Measurements from ENCODE around the gene DNLZ.
A peak's percentile ranks its signal among the peaks of the same experiment; 100 is the strongest.

DNLZ gene

DNA sequence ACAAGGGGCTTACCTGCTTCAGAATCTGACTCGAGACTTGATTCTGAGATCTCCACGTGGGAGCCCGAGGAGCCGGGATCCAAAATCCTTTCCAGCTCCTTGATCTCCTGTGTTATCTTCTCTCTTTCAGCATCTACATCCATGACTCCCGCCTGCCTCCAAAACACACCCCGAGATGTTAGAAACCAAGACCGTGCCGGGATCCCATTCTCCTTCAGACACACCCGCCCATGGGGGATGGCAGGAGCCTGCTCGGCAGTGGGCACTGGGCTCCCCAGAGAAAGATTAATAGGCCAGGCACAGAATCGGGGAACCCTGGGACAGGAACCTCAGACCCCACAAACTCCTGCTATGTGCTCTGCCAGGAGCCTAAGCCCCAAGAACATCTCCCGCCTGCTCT is 34.7 kb upstream of the DNLZ start:
- no peak for DNase-seq
- intact Hi-C loops (cut with DNase I) = no loop called here

DNA sequence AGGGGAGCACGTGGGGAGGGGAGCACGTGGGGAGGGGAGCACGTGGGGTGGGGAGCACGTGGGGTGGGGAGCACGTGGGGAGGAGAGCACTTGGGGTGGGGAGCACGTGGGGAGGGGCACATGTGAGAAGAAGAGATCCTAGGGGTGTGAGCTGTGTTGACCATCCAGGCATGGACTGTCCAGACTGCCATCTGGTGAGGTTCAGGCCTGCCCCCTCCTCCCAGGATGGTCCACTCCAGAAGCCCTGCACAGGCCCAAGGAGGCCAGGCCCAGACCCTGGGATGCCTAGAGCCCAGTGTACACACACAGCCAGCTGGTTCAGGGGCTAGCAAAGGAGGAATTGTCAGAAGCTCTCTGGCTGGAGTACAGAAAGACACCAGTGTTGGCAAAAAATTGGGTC is 34.1 kb upstream of the DNLZ start:
- no peak for DNase-seq
- intact Hi-C loops (cut with DNase I) = no loop called here

DNA sequence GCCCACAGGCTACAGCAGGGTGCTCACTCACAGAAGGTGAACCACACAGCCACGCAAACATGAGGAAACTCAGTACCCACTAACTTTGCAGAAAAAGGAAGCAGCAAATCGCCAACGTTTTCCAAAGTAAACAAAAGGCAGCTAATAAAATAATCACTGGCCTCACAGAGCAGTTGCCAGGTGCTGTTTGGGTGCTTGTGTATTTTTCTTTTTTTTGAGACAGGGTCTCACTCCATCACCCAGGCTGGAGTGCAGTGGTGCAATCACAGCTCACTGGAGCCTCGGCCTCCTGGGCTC is 32.6 kb upstream of the DNLZ start:
- intact Hi-C loops (cut with DNase I) = no loop called here
- no peak for DNase-seq

DNA sequence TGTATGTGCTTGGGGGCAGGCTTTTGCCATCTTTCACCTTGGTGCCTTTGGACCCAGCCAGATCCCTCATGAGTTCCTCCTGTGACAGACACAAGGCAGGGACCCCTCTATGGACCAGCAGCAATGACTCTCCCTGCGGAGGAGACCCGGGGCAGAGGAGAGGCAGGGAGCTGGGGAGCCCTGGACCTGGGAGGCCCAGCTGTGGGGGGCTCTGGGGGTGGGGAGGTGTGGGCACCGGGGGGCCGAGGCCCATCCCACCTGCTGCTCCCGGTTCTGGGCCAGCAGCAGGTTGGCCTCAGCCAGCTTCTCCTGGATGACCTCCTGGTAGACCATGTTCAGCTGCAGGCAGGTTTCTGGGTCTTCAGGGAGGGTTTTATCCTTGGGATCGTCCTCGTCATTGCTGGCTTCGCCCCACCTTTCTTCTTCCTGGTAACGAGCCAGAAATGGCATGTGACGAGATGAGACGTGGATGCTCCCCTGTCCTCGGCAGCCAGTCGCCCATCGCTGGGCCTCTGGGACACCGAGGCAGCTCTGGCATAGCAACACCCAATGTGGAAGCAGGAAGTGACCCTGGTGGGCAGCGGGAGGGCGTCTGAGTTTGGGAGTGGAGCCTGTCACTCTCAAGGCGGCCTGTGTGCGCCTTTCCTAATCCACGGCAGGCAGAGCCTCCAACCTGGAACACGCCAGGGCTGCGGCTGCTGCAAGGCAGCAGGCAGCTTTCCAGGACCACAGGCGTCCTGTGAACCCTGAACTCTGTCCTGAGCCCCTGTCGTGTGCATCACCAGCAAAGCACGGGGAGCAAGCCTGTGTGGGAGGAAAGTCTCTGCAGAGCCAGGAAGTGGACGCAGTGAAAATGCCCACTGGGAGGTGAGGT is 32.0 kb upstream of the DNLZ start:
- DNase-seq = peak in 2 of 10 donors; percentile 62 to 77
- intact Hi-C loops (cut with DNase I) = no loop called here

DNA sequence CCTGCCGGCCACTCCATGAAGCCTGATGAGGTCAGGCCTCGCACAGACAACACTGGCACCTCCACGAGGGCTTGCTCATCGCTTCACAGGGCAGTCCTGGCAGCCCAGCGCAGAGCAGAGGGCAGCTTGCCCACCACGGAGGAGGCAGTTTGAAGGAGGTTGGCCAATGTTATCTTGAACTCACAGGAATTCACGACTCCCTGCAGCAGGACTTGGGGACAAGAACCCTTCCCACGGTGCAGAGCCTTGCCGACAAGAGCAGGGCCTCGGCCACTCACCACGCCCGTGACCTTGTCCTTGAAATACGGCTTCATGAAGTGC is 31.4 kb upstream of the DNLZ start:
- peak in 1 of 10 donors; percentile 57 for DNase-seq
- intact Hi-C loops (cut with DNase I) = no loop called here

DNA sequence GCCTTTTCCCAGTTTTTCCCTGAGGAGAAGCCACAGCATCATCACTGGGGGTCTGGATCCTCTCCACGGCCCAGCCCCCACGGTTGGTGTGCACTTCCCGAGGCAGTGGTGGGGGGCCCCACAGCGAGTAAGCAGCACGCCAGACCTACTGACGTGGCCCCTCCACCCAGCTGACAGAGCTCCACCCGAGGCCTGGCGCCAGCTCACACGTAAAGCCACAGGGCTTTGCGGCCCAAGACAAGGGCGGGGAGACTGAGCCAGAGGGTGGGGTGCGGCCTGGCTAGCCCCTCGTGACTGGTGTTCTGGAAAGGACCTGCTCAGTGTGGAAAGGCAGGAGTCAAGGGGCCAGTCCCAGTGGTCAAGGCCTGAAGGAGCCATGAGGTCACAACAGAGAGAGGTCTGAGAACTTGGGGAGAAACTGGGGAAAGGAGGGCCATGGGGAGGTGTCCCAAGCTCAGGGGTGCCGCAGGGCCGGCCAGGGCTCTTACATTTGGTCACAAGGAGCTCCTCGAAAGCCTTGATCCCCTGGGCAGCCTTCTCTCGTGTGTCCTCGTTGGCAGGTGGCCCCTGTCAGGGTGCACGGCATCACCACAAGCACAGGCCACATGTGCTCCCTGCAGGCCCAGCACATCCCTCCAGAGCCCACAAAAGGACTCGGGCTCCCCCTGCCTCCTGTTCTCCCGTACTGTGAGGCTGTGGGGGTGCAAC is 30.9 kb upstream of the DNLZ start:
- intact Hi-C loops (cut with DNase I) = no loop called here
- peak in 1 of 10 donors; percentile 71 for DNase-seq

DNA sequence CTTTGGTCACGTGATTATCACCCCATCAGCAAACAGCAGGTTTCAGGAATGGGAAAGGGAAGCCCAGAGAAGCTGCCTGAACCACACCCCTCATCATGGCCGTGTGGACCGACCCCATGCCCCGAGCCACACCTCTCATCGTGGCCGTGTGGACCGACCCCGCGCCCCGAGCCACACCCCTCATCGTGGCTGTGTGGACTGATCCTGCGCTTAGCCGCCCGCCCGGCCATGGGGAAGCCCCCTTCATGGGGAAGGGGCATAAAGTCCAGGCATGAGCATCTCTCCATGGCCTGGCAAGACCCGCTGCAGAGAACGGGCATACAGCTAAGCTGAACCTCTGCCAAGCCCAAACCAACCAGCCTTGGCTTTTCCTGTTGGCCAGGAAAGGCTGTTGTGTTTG is 30.0 kb upstream of the DNLZ start:
- intact Hi-C loops (cut with DNase I) = no loop called here
- DNase-seq = peak in 1 of 10 donors; percentile 46

DNA sequence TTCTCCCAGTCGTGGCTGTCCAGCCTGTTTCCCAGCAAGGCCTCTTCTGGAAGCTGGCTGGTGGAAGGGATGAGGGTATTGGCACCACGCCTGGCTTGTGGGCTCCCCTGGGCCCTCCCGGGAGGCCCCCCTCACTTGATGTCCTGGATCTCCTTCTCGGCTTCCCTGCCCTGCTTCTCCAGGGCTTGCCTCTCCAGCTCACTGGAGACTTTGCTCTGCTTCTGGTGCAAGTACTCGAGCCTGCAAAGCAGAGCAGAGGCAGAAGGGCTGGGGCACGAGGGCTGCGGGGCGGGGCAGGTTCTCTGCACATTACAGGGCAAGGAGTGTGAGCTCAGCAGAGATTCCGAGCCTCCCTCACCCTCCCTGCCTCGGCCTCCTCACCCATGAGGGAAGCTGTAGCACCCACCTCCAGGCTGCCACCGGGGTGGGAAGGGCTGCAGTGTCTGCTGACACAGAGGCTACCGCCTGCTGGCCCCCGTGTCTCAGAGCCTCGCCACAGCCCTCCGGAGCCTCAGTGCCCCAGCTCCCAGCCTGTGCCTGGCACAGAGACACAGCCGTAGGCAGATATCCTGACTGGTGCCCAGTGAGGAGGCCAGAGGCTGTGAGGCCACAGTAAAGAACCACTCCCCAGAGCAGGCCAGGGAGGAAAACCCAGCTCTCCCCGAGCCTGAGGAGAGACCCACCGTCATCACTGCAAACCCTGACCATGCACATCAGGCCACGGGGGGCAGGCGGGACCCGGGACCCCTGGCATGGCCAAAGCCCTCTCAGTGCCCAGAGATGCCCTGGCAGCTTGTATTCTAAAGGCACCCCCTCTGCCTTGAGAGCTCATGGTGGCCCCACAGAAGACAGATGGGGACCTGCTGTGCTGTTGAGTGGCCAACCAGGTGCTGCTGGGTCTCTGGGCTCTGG is 29.2 kb upstream of the DNLZ start:
- intact Hi-C loops (cut with DNase I) = no loop called here
- peak in 2 of 10 donors; percentile 44 to 78 for DNase-seq

DNA sequence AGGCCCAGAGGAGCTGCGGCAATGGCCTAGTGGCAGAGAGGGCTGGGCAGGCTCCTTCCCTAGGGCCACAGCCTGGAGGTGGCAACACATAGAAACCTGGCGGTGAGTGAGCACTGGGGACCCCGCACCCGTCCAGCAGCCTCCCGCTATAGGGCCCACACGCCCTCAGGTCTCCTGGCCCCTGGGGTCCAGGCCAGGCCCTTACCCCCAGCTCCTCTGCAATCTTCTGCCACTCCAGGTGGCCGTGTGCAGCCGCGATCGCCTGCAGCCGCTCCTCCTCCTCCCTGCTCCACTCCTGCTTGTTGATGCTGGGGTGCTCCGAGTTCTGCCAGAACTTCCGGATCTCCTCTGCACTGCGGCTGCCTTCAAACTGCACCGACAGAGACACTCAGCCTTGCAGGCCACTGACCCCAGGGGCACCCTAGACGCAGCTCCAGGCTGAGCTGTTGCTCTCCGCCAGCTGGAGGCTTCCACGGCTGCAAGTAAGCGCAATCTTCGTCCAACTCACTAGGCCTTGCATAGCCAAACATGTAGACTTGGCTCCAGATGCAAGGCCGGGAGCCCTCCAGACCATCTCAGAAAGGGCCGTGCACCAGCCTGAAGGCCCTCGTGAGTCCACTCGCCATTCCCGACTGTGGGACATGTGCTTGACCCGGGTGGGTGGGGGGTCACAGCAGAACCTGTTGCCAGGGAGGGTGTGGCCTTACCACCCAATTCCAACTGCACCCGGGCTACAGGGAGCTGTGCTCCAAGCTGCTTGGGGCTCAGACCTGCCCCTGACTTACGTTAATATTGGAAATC is 28.4 kb upstream of the DNLZ start:
- DNase-seq = peak in 1 of 10 donors; percentile 68
- intact Hi-C loops (cut with DNase I) = no loop called here

DNA sequence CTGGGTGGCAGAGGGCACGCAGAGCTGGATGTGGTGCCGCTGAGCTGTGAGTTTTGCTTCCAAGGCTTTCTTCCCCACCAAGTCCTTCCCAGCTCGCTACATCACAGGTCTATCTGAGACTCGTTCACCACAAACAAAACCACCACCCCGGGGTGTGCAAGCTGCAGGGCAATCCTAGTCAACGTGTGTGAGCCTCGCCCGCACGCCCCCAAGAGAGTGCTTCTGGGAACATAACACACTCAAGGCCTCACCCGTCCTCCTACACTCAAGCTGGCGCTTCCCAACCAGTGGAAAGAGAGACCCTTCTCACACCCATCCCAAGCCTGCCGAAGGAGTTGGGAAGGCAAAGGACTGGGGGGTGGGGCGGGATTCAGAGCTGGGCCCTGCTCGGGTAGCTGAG is 25.9 kb upstream of the DNLZ start:
- DNase-seq = no peak
- intact Hi-C loops (cut with DNase I) = no loop called here

DNA sequence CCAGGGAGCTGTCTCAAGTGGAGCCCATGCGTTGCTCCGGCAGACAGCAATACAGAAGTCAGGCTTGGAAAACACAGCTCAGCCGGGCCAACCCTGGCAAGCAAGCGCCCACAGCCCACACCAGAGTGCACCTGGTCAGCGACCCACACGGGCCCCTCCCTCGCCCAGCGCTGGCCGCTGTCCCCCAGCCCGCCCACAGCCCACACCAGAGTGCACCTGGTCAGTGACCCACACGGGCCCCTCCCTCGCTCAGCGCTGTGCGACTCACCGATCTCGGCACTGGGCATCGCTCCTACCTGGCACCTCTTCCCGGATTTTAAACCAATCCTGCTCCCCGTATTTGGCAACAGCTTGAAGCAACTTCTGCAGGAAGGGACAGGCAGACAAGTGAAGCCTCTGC is 23.7 kb upstream of the DNLZ start:
- DNase-seq = no peak
- intact Hi-C loops (cut with DNase I) = no loop called here

DNA sequence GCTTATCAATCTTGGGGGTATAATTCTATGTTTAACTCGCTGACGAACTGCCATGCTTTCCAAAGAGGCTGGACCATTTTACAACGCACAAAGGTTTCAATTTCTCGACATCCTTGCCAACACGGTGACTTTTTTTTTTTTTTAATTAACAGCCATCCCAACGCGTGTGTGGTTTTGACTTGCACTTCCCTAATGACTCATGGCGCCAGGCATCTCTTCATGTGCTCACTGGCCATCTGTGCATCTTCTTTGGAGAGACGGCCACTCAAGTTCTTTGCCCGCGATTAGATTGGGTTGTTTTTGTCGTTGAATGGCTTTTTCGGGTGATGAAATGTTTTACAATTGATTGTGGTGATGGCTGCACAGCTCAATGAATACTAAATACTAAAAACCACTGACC is 22.5 kb upstream of the DNLZ start:
- no peak for DNase-seq
- intact Hi-C loops (cut with DNase I) = no loop called here

DNA sequence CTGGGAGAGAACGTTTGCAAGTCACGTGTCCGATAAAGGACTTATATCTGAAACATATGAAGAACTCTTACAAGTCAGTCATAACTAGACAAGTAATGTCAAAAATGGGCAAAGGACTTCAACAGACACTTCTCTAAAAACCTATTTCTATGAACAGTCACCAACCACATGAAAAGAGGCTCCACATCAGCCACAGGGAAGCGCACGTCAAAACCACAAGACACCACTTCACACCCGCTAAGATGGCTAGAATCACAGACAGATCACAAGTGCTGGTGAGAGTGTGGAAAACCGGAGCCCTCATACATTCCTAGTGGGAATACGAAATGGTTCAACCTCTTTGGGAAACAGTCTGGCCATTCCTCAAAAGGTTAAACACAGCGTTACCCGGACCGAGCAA is 21.5 kb upstream of the DNLZ start:
- no peak for DNase-seq
- intact Hi-C loops (cut with DNase I) = no loop called here

DNA sequence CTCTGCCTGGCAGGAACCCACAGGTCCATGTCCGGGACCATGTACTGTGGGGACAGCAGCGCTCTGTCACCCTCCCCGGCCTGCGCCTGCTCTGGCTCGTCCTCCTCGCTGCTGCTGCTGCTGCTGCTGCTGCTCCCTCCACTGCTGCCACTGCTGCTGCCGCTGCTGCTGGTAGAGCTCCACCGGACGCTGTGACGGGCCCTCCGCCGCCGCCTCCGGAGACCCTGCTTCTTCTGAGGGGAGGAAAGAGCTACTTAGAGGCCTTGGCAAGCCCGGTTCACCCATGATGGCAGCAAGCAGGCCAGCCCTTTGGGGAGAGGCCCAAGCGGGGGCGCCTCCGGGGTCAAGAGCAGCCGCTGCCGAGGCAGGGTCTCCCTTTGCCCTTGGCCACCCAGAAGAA is 19.9 kb upstream of the DNLZ start:
- DNase-seq = no peak

DNA sequence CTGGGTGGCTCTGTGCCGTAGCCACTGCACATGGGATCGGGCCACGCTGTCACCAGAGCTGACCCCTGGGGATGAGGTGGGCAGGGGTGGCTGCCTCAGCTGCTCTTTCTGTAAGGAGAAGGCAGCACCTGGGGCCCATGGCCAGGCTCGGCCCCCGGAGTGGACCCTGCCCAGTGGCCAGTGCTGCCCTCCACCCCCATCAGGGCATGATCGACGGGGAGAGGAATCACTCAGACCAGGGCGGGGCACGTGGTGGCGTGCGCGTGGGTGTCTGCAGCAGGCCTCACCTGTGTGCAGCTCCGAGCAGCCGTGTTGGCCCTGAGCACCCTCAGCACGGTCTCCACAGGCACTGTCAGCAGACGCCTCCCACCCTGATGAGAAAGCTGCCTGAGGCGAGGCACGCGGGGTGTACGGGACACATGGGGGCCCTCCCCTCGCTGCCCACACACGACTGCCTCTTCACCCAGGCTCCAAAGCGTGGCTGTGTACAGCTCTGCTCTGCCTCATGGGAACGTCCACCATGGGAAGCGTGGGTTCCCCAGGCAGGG is 18.5 kb upstream of the DNLZ start:
- DNase-seq = no peak
- intact Hi-C loops (cut with DNase I) = no loop called here

More for the DNA sequence above, 19.9 kb upstream of the DNLZ start:
- intact Hi-C loops (cut with DNase I) = no loop called here

DNA sequence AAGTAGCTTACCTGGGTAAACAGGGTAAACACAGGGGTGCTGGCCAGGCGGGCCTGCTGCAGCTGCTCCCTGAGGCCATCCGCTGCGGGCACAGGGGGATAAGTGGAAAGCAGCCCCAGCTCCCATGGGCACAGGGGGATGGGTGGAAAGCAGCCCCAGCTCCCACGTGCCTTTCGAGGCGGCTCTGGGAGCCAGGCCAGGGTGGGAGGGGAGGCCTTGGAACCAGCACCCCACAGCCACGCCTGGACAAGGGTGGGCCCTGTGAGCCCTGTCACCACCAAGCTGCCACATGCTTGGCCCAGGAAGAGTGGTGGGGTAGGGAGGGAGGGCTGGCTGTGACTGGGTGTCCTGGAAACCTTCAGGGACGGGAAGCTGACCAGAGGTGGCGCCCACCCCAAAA is 17.8 kb upstream of the DNLZ start:
- intact Hi-C loops (cut with DNase I) = no loop called here
- DNase-seq = no peak

DNA sequence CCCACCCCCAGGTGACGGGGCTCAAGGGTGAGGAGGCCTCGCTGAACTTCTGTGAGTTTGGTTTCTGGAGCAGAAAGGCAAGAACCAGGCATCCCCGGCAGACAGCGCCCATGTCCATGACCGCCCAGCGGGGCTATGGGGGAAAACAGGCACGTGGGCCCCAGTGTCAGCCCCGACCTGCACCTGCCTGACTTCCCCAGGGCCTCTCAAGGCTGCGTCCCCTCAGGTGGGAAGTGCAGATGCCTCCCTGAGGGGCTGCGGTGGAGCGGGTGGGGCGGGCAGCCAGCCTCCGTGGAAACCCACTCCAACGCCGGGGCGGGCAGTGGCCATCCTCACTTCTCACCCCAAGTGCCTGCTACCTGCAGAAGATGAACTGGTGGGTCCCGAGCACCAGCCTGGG is 16.8 kb upstream of the DNLZ start:
- intact Hi-C loops (cut with DNase I) = no loop called here
- DNase-seq = no peak

DNA sequence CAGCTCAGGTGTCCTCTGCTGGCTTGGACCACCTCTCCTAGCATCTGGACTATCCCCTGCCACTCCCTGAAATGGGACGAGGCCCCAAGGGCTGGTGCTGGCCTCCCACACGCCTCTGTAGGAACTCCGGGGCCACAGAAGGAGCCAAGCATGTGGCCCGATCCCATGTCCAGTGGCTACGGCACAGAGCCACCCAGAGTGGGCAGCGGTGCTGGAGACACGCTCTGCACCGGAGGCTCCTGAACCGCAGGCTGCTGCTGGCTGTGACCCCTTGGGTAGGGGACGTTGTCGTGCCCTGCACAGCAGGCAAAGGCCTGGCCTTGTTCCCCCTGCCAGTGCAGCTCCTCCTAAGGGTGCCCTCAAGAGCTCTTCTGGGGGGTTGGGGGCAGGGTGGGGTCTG is 16.3 kb upstream of the DNLZ start:
- no peak for DNase-seq
- intact Hi-C loops (cut with DNase I) = no loop called here

DNA sequence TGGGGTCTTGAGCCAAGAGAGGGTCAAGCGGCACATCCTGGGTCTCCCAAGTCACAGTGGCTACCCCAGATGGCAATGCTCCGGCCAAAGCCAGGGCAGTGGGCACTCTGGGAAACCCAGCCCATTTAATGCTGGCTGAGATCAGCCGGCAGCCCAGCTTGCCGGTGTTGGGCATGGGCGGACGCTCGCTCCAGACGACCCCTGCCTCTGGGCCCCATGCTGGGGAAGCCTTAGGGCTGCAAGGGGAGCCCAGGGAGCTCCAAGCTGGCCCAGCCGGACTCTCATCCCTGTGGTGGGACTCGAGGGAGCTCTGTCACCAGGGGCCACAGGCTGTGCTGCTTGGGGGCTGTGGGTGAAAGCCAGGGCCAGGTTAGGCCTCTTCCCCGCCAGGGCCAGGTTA is 15.9 kb upstream of the DNLZ start:
- intact Hi-C loops (cut with DNase I) = no loop called here
- DNase-seq = no peak

DNA sequence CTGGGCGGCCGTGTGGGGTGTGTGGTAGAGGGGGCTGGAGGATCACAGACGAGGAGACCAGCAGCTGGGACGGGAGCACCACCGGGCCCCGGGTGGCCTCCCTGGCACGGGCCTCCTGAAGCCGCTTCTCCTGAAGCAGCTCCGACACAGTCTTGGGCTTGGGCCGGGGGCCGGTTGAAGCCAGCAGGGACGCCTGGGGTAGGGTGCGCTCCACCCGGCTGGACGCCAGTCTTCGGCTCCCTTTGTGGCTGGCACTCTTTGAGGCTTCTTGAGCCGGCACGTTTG is 15.4 kb upstream of the DNLZ start:
- DNase-seq = no peak
- intact Hi-C loops (cut with DNase I) = no loop called here

Data from posterior cingulate gyrus (tissue), 11 donors.